WI38 (cell line): ENCODE measurements around the gene SRPK1.

Experiments
- H3K4me3 ChIP-seq: 2 replicates; pipeline ENCODE4 v1.5.1; 2011; ENCODE audit warnings: low read depth, mild to moderate bottlenecking, control low read depth, low read length
- CTCF ChIP-seq: IDR thresholded peaks from 2 replicates; pipeline ENCODE4 v1.5.1; 2012; ENCODE audit warnings: low read depth, mild to moderate bottlenecking, control low read depth, low read length

The SRPK1 gene

GRCh38 chr6:35960187-35960586 is 39.3 kb upstream of the SRPK1 start:
- H3K4me3 ChIP-seq, result no peak overlapping the region
- no peak for TF ChIP-seq CTCF

DNA sequence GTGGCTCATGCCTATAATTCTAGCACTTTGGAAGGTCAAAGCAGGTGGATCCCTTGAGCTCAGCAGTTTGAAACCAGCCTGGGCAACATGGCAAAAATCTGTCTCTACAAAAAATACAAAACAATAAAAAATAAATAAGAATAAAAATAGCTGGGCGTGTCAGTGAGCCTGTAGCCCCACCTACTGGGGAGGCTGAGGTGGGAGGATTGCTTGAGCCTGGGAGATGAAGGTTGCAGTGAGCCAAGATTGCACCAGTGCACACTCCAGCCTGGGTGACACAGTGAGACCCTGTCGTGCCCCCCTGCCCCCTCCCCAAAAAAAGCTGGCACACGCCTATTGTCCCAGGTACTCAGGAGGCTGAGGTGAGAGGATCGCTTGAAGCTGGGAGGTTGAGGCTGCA is 35.1 kb upstream of the SRPK1 start:
- no peak overlapping the region for H3K4me3 ChIP-seq
- TF ChIP-seq CTCF, result 0 out of 2 replicates have a peak, but pooled peaks have one; percentile 5

DNA sequence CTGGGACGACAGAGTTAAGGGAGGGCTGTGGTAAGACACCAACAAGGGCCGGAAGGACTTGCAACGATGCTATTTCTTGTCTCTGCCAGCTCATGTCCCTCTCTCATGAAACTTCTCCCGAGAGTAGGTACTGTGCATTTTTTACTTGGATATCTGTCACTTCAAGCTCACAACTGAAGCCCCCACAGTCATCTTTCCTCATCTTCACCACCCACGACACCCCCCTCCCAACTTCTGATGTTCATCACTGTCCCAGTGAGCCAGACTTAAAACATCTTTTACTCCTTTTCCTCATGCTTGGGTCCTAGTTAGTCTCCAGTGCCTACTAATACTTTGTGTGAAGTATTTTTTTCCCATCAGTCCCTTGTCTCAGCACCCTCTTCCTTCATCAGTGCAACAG is 34.6 kb upstream of the SRPK1 start:
- no peak overlapping the region for H3K4me3 ChIP-seq
- no peak for TF ChIP-seq CTCF

DNA sequence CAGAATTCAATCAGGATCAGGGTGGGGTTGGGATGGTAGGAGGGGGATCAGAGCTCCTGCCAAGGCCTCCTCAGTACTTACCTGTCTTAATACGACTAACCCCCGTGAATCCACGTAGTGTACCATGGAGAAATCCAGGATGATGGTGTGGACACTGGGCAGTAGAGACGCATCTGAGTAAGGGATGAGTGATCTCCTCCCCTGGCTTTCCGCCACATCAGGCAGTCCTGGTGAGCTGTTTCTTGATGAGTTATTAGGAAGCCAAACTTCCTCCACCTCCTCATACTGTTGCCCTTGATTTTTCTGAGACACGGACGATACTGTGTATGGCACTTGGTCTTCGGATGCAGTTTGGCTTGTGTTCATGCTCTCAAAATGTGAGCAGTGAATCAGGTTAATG is 34.2 kb upstream of the SRPK1 start:
- TF ChIP-seq CTCF, result no peak

GRCh38 chr6:35954333-35954732 is 33.4 kb upstream of the SRPK1 start:
- TF ChIP-seq CTCF, result no peak

More for the DNA sequence above, 34.2 kb upstream of the SRPK1 start:
- no peak overlapping the region for H3K4me3 ChIP-seq

DNA sequence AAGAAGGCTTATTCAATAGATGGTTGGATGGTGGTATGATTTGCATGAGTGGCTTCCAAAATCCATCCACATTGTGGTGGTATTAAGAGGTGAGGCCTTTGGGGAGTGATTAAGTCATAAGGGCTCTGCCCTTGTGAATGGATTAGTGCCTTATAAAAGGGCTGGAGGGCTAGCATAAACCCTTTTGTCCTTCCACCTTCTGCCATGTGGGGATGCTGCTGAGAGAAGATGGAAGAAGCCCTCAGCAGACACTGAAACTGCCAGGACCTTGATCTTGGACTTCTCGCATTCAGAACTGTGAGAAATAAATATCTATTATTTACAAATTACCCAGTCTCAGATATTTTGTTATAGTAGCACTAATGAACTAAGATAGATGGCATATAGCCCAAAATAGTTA is 27.8 kb upstream of the SRPK1 start:
- H3K4me3 ChIP-seq, result no peak overlapping the region
- TF ChIP-seq CTCF, result peak; percentile 45; the same call in 1 of the 2 replicates

More at GRCh38 chr6:35954333-35954732, 33.4 kb upstream of the SRPK1 start:
- H3K4me3 ChIP-seq, result no peak overlapping the region

GRCh38 chr6:35945650-35946025 is 24.7 kb upstream of the SRPK1 start:
- no peak for TF ChIP-seq CTCF
- no peak overlapping the region for H3K4me3 ChIP-seq
